Stimulated activated CD4-positive, alpha-beta T cell treated with anti-CD3 and anti-CD28 coated beads, Interleukin-4, amount 100 ng/mL, for 1 hour (primary cell): Measurements from ENCODE around the gene RMC1.
A peak's percentile ranks its signal among the peaks of the same experiment; 100 is the strongest.
"Not testable (repeated sequence)": the region's sequence is repeated elsewhere in the genome, so short reads cannot be mapped to it uniquely, and the experiment has no call there.

ENCODE experiments used
- DNase-seq: peaks from one replicate; pipeline ENCODE4 v3.0.0-alpha.2; 2020

Gene RMC1

GRCh38 chr18:23498877-23499276 is 4.4 kb upstream of the RMC1 start:
- DNase-seq: peak; percentile 60

GRCh38 chr18:23499291-23499781 is 4.0 kb upstream of the RMC1 start:
- no peak for DNase-seq

GRCh38 chr18:23501626-23502025 is 1.7 kb upstream of the RMC1 start:
- DNase-seq: no peak

- DNase-seq: no peak
Measured at GRCh38 chr18:23502516-23503037, 734 bp upstream of the RMC1 start.

- DNase-seq: no peak
Measured at GRCh38 chr18:23503963-23504344, 643 bp downstream of the RMC1 start.

GRCh38 chr18:23504720-23505119 is 1.4 kb downstream of the RMC1 start:
- DNase-seq: no peak

- DNase-seq: no peak
Measured at GRCh38 chr18:23506393-23506792, 3.1 kb downstream of the RMC1 start.

GRCh38 chr18:23510923-23511322 is 7.6 kb downstream of the RMC1 start:
- not testable (repeated sequence) for DNase-seq

- DNase-seq: not testable (repeated sequence)
Measured at GRCh38 chr18:23512216-23512615, 8.9 kb downstream of the RMC1 start.

GRCh38 chr18:23512641-23513040 is 9.3 kb downstream of the RMC1 start:
- DNase-seq: no peak

GRCh38 chr18:23515911-23516546 is 12.7 kb downstream of the RMC1 start:
- DNase-seq: peak; percentile 68

- DNase-seq: no peak
Measured at GRCh38 chr18:23519734-23520133, 16.4 kb downstream of the RMC1 start.

GRCh38 chr18:23521271-23521670 is 18.0 kb downstream of the RMC1 start:
- DNase-seq: no peak

GRCh38 chr18:23521907-23522306 is 18.6 kb downstream of the RMC1 start:
- DNase-seq: no peak

GRCh38 chr18:23523429-23524212 is 20.3 kb downstream of the RMC1 start:
- no peak for DNase-seq

- DNase-seq: no peak
Measured at GRCh38 chr18:23524213-23524707, 20.9 kb downstream of the RMC1 start.

GRCh38 chr18:23526501-23527063 is 23.3 kb downstream of the RMC1 start:
- no peak for DNase-seq

GRCh38 chr18:23528580-23529472 is 25.5 kb downstream of the RMC1 start:
- DNase-seq: no peak

- no peak for DNase-seq
Measured at GRCh38 chr18:23529604-23530003, 26.3 kb downstream of the RMC1 start.

GRCh38 chr18:23530195-23530594 is 26.9 kb downstream of the RMC1 start:
- no peak for DNase-seq

GRCh38 chr18:23531912-23532311 is 28.6 kb downstream of the RMC1 start:
- no peak for DNase-seq

- no peak for DNase-seq
Measured at GRCh38 chr18:23532848-23533247, 29.5 kb downstream of the RMC1 start.

- no peak for DNase-seq
Measured at GRCh38 chr18:23534276-23534675, 31.0 kb downstream of the RMC1 start.
